Activated naive CD4-positive, alpha-beta T cell treated with anti-CD3 and anti-CD28 coated beads, Interleukin-2, amount 50 U/mL, for 16 hours (primary cell): Measurements from ENCODE around the gene FOXJ1.
A peak's percentile ranks its signal among the peaks of the same experiment; 100 is the strongest.

Experiments used
- DNase-seq: peaks from one replicate; pipeline ENCODE4 v3.0.0-alpha.2; 2020

Gene FOXJ1

DNA sequence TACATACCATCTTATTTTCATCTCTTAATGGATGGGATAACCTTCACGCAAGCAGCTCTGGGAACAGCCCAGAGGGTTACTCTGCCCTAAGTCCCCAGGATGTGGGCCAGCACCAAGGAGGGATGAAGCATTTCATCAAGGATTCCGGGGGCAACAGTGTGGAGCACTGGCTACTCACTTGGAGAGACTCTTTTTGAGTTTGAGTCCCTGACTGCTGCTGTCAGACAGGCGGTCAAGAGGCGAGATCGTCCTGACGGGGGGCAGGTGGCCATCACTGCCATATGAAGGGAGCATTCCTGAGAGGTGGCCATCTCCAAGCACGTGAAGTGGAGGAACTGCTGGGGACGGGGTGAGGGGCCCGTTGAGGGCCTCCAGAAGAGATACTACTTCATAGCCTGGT is 18.1 kb upstream of the FOXJ1 start:
- DNase-seq: no peak

DNA sequence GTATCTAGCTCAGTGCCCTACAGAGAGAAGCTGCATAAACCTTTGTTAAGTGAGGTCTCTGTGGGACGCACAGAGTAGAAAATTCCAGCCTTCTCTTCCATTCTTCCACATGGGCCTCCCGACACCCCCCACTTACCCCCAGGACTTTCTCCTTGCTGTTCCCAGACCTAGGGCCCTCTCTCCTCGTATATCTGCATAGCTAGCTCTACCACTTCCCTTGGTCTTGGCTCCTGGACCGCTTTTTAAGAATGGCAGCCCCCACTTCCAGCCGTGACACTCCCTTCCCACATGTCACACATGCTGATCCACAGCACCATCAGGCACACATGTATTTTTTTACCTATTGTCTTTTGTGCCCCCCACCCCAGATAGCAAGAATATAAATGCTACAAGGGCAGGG is 16.7 kb upstream of the FOXJ1 start:
- DNase-seq: no peak

GRCh38 chr17:76156662-76156991 is 15.6 kb upstream of the FOXJ1 start:
- DNase-seq: no peak

DNA sequence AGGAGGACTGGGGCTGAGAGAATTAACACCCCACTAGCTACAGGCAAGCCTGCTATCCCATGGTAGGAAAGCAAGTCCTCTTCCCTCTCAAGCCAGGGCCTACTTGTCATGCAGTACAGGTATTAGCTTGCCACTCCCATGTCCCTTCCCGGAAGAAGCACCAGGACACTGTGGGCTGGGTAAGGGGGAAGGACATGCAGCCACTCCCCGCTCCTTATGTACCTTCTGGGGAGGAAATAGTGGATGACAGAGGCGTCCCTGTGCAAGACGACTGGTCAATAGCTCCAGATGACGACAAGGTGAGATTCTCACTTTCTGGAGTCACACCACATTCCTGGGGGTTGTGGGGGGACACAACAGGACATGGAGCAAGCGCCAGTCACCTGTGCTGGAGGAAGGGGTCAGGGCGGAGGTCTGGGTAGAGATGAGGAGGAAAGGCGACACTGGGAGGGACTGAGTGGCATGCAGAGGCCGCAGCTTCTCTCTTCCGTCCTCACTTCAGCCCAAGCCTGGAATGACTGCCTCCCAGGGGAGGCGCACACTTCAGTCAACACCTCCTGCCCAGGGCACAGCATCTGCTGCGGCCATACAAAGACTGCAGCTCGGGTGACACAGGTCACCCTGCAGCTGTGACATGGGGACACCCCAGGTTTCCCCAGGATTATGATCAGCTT is 15.1 kb upstream of the FOXJ1 start:
- DNase-seq: no peak

DNA sequence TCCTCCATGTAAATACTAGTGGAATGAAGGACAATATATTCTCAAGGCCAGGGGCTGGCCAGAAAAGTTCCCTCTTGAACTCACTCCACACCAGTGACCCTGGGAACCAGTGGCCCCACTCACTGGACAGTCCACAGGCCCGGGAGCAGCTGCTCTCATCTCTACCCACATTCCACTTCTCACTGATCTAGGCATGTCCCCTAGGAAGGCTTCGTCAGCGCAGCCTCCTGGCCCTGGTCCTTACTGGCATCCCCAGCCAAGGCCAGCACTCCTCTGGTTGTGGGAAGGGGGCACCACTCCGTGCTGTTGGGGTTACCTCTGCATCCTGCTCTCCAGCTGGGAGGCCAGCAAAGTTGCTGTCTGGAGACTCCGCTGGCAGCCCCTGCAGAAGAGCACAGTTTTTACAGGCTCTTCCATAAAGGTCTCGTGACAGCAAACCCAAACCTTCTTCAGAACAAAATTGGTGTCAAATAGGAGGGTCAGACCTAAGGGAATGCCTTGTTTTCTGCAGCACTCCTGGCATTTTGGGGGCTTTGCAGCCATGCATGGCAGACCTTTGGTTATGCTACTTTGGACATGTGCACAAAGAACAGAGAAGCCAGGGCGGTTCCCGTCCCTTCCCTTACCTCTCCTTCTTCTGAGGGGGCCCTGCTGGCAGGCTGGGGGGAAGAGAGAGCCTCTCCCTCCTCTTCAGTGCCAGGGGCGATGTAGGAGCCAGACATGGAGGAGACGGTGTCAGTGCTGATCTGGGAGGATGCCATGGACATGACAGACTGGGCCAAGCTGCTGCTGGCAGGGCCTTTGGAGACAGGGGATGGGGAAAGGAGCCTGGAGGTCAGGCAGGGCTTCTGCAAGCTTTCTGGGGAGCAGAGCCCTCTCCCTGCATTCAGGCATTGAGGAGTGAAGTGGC is 14.1 kb upstream of the FOXJ1 start:
- DNase-seq: no peak

GRCh38 chr17:76154292-76154691 is 13.2 kb upstream of the FOXJ1 start:
- DNase-seq: no peak

DNA sequence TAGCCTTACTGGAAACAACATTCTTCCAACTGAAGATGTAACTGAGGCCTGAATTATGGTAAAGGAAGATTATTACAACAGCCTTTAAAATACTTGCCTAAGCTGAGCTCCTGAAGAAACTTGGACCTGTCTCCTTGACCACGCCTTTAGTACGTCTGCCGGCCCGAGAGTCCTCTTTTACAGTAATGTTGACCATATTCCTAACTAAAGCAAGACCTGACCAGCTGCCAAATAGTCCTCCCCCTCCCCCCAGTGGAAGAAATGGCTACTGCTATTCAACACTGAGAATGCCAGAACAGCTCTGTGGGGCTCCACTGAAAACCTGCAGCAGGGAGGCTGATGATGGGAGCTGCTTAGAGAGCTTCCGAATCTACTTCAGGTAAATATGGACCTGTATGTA is 12.6 kb upstream of the FOXJ1 start:
- no peak for DNase-seq

- no peak for DNase-seq
These were observed 12.2 kb upstream of the FOXJ1 start for GRCh38 chr17:76153202-76153601.

DNA sequence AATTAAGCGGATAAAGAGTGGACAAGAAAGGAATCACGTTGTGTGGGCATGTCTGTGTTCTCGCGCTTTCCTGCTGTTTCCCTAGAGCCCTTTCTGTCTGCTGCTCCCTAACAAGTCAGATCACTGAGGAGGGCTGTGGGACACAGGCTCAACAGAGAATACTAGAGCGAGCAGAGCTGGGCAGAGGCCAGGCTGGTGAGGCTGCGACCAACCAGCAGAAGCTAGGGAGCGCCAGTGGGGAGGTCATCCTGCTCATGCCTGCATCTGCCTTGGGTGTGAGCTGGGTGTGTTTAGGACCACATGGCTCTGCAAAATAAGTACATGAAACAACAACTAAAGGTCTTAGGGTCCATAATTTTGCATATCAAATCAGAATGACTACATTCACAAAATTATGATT is 11.5 kb upstream of the FOXJ1 start:
- DNase-seq: no peak

DNA sequence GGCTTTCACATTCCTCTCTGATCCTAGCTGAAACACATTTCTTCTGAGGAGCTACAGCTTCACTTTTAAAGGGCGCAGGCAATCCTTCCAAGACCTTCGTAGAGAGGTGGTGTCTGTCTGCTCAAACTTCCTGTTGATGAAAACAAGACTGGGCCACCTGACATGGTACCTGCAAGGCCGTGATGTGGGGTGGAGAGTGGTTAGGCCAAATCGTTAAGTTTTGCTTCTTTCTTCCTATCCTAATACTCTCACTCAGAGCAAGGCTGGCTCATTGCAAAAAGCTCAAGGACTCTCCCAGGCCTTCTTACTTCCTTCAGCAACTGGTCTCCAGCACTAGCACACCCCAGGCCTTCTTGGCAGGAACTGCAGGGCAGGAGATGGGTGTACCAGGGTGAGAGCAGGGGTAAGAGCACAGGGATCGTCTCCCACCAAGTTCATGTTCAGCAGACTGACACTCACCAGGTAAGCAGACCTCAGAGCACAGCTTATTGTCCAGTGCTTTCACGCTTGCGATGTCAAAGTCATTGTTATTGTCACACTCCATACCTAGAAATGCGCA is 10.9 kb upstream of the FOXJ1 start:
- no peak for DNase-seq

DNA sequence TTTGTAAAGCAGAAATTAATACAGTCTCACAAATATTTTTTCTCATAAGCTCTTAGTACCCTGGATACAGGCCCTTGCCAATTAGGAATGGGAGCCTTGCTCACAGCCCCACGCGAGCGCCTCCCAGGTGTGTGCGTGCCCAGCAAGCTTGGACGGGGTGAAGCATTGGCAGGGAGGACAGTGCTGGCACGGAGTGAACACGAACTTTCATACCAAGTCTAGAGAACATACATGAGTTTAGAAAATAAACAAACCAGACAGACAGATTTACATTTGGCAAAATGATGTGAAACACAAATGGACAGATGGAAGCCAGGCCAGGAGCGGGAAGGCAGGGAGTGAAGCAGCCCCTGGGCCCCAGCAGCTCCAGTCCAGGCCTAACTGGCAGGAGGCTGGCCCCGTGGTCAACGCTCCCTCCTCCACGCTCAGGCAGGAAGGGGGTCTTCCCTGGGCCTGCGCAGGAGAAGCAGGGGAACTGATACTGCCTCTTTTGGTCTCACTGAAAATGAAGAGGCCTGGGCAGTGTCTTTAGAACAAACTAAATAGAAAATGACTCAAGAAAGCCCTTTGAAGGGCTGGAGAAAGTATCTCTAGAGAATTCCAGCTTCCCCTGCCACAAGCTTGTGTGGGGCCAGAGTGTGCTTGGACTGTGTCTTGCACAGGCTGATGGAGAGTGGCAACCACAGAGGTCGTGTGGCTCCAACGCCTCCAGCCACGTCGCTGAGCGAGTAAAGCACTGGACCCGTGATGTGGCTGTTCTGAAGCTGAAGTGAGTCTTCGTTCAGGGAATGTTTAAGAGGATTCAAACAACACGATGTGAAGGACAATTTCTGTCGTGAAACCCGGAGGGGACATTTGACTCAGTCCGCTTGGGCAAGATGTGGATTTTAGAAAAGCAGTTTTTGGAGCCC is 9.9 kb upstream of the FOXJ1 start:
- DNase-seq: no peak

GRCh38 chr17:76149214-76149613 is 8.2 kb upstream of the FOXJ1 start:
- no peak for DNase-seq

- no peak for DNase-seq
These were observed 6.9 kb upstream of the FOXJ1 start for GRCh38 chr17:76148015-76148326.

DNA sequence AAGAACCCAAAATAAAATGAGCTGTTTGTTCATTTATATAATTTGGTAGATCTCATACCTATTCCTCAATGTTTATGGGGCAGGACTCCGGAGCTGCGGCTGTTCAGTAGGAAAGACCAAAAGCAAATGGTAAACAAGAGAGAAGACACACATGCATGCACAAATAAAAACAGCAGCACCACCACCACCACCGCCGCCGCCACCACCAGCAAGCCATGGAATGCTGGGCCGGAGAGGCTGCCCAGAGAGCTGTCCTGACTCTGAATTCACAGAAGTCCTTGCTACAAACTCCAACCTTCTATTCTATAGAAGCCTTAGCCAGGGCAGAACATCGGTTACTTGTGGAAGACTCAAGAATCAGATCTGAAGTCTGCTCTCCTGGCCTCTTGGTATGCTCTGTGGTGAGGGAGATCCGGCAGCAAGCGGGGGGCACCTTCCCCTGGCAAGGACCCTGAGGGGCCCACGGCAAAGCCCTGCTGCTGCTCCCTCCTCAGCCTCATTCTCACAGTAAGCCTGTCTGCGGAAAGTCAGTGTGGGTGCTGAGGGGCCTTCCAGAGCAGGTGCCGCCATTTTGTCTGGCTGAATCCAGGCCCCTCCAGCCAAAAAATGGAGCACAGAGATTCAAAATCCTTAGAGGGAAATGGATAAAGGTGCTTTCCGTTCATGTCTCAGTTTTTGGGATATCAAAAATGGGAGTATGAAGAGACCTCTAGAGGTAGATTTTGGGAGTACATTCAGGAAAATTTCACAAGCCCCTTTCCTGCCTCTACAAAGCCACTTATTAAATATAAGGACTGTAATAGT is 6.4 kb upstream of the FOXJ1 start:
- no peak for DNase-seq

DNA sequence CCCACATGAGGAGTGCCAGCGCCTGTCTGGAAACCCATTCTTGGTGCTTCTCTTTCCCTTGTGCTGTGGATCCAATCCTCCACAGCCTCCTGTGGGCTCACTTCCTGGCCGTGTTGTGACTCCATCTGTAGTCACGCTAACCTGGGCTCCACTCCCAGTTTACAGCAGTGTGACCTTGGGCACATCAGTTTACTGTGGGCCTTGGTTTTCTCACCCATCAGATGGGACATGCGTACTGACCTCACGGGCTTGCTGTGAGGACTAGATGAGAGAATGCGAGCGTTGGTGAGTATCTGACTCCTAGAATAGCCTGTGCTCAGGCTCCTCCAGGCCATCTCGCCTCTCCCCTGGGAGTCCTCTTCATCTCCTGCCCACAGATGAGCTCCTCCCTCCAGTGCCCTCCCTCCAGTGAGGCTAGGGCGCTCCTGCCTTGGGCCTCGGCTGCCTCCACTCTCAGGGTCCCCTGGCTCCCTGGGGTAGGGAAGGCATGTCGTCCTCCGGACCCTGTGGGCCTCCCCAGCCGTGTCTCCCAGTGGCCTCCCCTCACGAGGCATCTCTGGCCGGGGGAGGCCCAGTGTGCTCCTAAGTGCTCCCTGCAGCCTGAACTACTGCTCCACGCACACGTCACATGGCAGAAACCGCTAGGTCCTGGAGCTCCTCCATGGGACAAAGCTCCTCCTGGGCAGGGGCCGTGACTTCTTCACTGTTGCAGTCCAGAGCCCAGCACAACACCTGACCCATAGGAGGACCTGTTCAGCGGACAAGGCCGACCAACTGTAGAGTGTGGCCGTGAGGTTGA is 5.2 kb upstream of the FOXJ1 start:
- no peak for DNase-seq

- DNase-seq: peak; percentile 49
These were observed 4.4 kb upstream of the FOXJ1 start for GRCh38 chr17:76145231-76146052.

DNA sequence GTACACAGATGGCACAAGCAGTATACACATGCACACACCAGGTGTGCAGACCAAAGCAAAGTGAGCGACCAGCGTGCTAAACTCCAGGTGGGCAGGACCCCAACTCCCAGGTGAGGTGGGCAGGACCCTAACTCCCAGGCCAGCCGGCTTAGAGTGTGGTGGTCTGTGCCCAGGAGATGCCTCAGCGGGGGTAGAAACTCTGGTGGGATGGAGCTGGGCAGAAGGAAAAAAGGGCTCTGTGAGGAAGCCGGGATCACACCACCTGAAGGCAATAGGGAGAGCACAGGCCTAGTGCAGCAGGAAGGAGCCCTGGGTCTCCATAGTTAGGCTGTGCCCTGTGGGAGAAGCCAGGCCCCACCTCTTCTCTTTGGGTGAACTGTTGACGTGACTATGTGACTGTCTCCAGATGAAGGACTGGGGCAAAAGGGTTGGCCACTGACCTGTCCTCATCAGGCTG is 1.6 kb upstream of the FOXJ1 start:
- no peak for DNase-seq

GRCh38 chr17:76142039-76142584 is 1.1 kb upstream of the FOXJ1 start:
- no peak for DNase-seq

- DNase-seq: no peak
These were observed 309 bp downstream of the FOXJ1 start for GRCh38 chr17:76140661-76141211.
